ENCODE results near the gene KLK10. TPM values are rescaled to one million over a fixed set of nuclear protein-coding genes. Genes with fewer than 3 reads are reported as not detected.

Gene KLK10
- polyA plus RNA-seq, 1 donor (not counting 4 experiments of a cell fraction or from before 2014, with no cell fraction given): 56.3 TPM

- H3K9me3 ChIP-seq (ENCODE audit: control insufficient read depth, low read depth, low read length): no peaks in the 10 kb centered on the region
- H3K36me3 ChIP-seq (ENCODE audit: control insufficient read depth in 2 of 2, extremely low read depth in 1 of 2, insufficient read depth in 2 of 2, low read length in 2 of 2): peaks cover 0 to 5% of the 10 kb centered on the region in 2 experiments
- H3K9ac ChIP-seq (ENCODE audit: control insufficient read depth, extremely low read depth, insufficient read depth, low read length): no peak overlapping the region
- H3K79me2 ChIP-seq (ENCODE audit: control insufficient read depth, insufficient read depth, low read length): no peaks in the 10 kb centered on the region
- H3K27ac ChIP-seq (ENCODE audit: control insufficient read depth, insufficient read depth, low read length): no peak overlapping the region
- H3K4me2 ChIP-seq (ENCODE audit: control insufficient read depth, extremely low read depth, insufficient read depth, low read depth, low read length): no peak overlapping the region
- TF ChIP-seq CTCF (optimal IDR thresholded peaks at IDR 0.05 in 1 of 3, IDR thresholded peaks at IDR 0.05 in 1 of 3, conservative IDR thresholded peaks at IDR 0.05 in 1 of 3; ENCODE audit: extremely low read depth in 1 of 3, insufficient read depth in 2 of 3, low read length in 3 of 3) (no peak), EZH2 (IDR thresholded peaks at IDR 0.05; ENCODE audit: low read length) (no peak)
- peaks cover 22% of the 10 kb centered on the region for H3K4me1 ChIP-seq (ENCODE audit: control insufficient read depth, extremely low read depth, insufficient read depth, low read length)
- H2AFZ ChIP-seq (ENCODE audit: control insufficient read depth, low read length): no peak overlapping the region
- dilution Hi-C loops (cut with MboI; ENCODE audit: extremely low pct_ligation_motif_present, low sequenced_read_pairs): no loop called here
- no peaks in the 10 kb centered on the region for H3K9me1 ChIP-seq (ENCODE audit: control insufficient read depth, extremely low read depth, insufficient read depth, low read length)
- no peak overlapping the region for H3K4me3 ChIP-seq (ENCODE audit: control insufficient read depth in 2 of 3, extremely low read depth in 1 of 3, insufficient read depth in 2 of 3, low read depth in 1 of 3, low read length in 3 of 3)
- H3K27me3 ChIP-seq (ENCODE audit: control insufficient read depth, extremely low read depth, insufficient read depth, low read length): peaks cover 11% of the 10 kb centered on the region
- DNase-seq (ENCODE audit: low read depth, low spot score) (no peak), FAIRE-seq (no peak)
- no peaks in the 10 kb centered on the region for H4K20me1 ChIP-seq (ENCODE audit: control insufficient read depth, extremely low read depth, insufficient read depth, low read length)
Observed at GRCh38 chr19:51024924-51025323, 5.4 kb upstream of the KLK10 start.

GRCh38 chr19:51023946-51024345 lies 4.4 kb upstream of the KLK10 start:
- no peak overlapping the region for H3K4me2 ChIP-seq (ENCODE audit: control insufficient read depth, extremely low read depth, insufficient read depth, low read depth, low read length)
- H2AFZ ChIP-seq (ENCODE audit: control insufficient read depth, low read length): no peak overlapping the region
- H4K20me1 ChIP-seq (ENCODE audit: control insufficient read depth, extremely low read depth, insufficient read depth, low read length): no peaks in the 10 kb centered on the region
- peaks cover 11% of the 10 kb centered on the region for H3K27me3 ChIP-seq (ENCODE audit: control insufficient read depth, extremely low read depth, insufficient read depth, low read length)
- no peaks in the 10 kb centered on the region for H3K79me2 ChIP-seq (ENCODE audit: control insufficient read depth, insufficient read depth, low read length)
- no peak for DNase-seq (ENCODE audit: low read depth, low spot score)
- dilution Hi-C loops (cut with MboI; ENCODE audit: extremely low pct_ligation_motif_present, low sequenced_read_pairs): no loop called here
- no peak overlapping the region for H3K9ac ChIP-seq (ENCODE audit: control insufficient read depth, extremely low read depth, insufficient read depth, low read length)
- no peak for TF ChIP-seq EZH2 (IDR thresholded peaks at IDR 0.05; ENCODE audit: low read length)
- TF ChIP-seq CTCF (optimal IDR thresholded peaks at IDR 0.05 in 1 of 3, IDR thresholded peaks at IDR 0.05 in 1 of 3, conservative IDR thresholded peaks at IDR 0.05 in 1 of 3; ENCODE audit: extremely low read depth in 1 of 3, insufficient read depth in 2 of 3, low read length in 3 of 3): no peak
- peaks cover 30% of the 10 kb centered on the region for H3K4me1 ChIP-seq (ENCODE audit: control insufficient read depth, extremely low read depth, insufficient read depth, low read length)
- FAIRE-seq: no peak
- H3K4me3 ChIP-seq (ENCODE audit: control insufficient read depth in 2 of 3, extremely low read depth in 1 of 3, insufficient read depth in 2 of 3, low read depth in 1 of 3, low read length in 3 of 3): no peak overlapping the region
- no peaks in the 10 kb centered on the region for H3K9me1 ChIP-seq (ENCODE audit: control insufficient read depth, extremely low read depth, insufficient read depth, low read length)
- no peak overlapping the region for H3K27ac ChIP-seq (ENCODE audit: control insufficient read depth, insufficient read depth, low read length)
- H3K9me3 ChIP-seq (ENCODE audit: control insufficient read depth, low read depth, low read length): no peaks in the 10 kb centered on the region
- peaks cover 0 to 5% of the 10 kb centered on the region in 2 experiments for H3K36me3 ChIP-seq (ENCODE audit: control insufficient read depth in 2 of 2, extremely low read depth in 1 of 2, insufficient read depth in 2 of 2, low read length in 2 of 2)
